BJ (cell line): ENCODE measurements around the gene SLC8A1. TPM values are rescaled to one million over a fixed set of nuclear protein-coding genes. Genes with fewer than 3 reads are reported as not detected.

ENCODE experiments used
- CTCF ChIA-PET: fragments of 350-600 bp; formaldehyde crosslinking; extraction: SDS; loops from one replicate; lab custom pipeline; 2021; ENCODE audit warnings: antibody characterized with exemption, inconsistent platforms; lab: Yijun Ruan, JAX
- POLR2A ChIA-PET: fragments of 300-600 bp; sonication (Branson Sonifier 250); formaldehyde crosslinking; extraction: SDS; loops from one replicate; lab custom pipeline; 2021; ENCODE audit warnings: antibody characterized with exemption; lab: Charles Lee
- DNase-seq: peaks from one replicate; pipeline ENCODE4 v3.0.0-alpha.2; 2011; ENCODE audit warnings: low read depth
- H3K27me3 ChIP-seq: 2 replicates; pipeline ENCODE4 v1.6.0; 2011; ENCODE audit warnings: low read length; ENCODE audit not compliant: control insufficient read depth, insufficient read depth
- H3K36me3 ChIP-seq: 2 replicates; pipeline ENCODE4 v1.5.1; 2011; ENCODE audit warnings: low read length; ENCODE audit not compliant: control insufficient read depth, insufficient read depth
- H3K4me3 ChIP-seq: 2 replicates; pipeline ENCODE4 v1.5.1; 2011; ENCODE audit warnings: low read depth, mild to moderate bottlenecking, control low read depth, low read length
- polyA plus RNA-seq: library from polyadenylated mRNA; depleted of rRNA; stranded (reverse); fragments of >200 nt; gene quantifications from 2 replicates; pipeline ENCODE4 v1.2.3, GENCODE V29; 2011
- TF ChIP-seq, protein P1 (sequence below): IDR thresholded peaks from 2 replicates; pipeline ENCODE4 v1.5.1; 2011; ENCODE audit warnings: low read depth, mild to moderate bottlenecking, control low read depth, inconsistent platforms, low read length, moderate library complexity; ENCODE audit not compliant: insufficient read depth

SLC8A1 gene
- polyA plus RNA-seq, 1 experiment, result 18.5 TPM

DNA sequence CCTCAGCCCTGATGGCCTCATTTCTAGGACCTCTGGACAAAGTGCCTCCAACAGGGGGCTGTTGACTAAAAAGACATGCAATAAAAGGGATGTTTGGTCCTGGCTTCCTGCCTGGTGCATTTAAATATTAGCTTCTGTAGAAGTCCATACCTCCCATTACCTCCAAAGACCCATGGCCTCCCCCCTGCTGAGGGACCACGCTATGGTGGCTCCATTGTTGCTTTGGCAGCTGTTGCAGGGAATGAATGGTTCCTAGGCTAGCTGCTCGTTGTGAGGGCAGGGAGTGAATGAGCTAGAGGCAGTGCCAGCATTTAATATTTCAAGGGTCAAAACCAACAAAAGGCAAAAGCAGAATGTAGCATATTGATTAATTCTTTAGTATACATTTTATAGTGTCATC, 285.9 kb downstream of the SLC8A1 start:
- DNase-seq, result no peak
- no peak overlapping the region for H3K4me3 ChIP-seq
- TF ChIP-seq, protein P1, sequence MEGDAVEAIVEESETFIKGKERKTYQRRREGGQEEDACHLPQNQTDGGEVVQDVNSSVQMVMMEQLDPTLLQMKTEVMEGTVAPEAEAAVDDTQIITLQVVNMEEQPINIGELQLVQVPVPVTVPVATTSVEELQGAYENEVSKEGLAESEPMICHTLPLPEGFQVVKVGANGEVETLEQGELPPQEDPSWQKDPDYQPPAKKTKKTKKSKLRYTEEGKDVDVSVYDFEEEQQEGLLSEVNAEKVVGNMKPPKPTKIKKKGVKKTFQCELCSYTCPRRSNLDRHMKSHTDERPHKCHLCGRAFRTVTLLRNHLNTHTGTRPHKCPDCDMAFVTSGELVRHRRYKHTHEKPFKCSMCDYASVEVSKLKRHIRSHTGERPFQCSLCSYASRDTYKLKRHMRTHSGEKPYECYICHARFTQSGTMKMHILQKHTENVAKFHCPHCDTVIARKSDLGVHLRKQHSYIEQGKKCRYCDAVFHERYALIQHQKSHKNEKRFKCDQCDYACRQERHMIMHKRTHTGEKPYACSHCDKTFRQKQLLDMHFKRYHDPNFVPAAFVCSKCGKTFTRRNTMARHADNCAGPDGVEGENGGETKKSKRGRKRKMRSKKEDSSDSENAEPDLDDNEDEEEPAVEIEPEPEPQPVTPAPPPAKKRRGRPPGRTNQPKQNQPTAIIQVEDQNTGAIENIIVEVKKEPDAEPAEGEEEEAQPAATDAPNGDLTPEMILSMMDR, result no peak
- H3K36me3 ChIP-seq, result peaks cover 3% of the 10 kb centered on the region
- no peaks in the 10 kb centered on the region for H3K27me3 ChIP-seq
- POLR2A ChIA-PET, result no interaction called here
- CTCF ChIA-PET, result no interaction called here

DNA sequence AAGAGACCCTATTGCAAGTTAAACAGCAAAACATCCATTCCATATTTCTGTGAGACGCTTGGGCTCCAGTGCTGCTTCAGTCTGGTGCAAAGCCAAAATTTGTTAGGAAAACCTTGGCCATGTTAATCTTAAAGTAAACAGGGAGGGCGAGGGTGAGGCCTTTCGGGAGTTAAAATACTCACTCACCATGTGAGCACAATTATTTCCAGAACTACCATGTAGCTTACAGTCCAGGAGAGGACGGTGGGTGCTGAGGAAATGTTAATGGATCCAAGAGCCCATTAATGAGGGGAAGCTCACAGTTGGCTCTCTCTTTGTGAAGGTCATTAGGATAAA, 286.4 kb downstream of the SLC8A1 start:
- ChIA-PET CTCF (no interaction called here), POLR2A (no interaction called here)
- TF ChIP-seq, protein P1, result no peak
- no peak for DNase-seq
- no peak overlapping the region for H3K4me3 ChIP-seq
- H3K36me3 ChIP-seq, result peaks cover 3% of the 10 kb centered on the region
- no peaks in the 10 kb centered on the region for H3K27me3 ChIP-seq

DNA sequence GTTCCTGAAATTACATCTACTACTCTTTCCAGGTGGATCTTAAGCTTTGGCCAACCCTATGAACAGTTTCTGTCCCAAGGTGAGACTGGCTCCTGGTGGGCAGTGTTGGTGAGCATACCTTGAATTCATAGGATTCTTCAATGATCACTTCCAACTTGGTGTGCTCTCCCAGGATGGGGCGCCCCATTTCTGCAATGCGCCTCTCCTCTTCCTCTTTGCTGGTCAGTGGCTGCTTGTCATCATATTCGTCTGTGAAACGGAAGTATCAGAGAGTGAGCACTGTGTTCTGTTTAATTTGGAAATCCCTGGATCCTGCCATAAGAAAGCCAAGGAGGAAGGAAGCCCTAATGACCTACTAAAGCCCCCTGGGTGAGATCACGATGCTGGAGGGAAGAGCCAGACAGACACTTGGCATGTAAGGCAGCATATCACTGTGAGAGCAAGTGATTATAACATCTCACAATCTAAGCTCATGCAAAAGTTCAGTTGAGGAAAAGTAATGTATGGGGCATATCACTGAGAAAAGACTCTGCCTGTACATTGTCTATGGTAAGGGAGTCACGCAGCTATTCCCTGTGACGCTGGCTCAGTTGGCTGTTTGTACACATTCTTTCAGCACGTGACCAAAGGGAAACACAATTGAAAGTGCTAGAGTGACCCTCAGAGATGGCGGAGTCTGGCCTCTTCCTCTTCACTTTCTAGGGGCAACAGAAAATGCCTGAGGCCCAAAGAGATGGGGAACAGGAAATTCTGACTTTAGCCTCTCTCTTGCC, 287.0 kb downstream of the SLC8A1 start:
- POLR2A ChIA-PET, result no interaction called here
- Histone ChIP-seq H3K36me3 (peaks cover 3% of the 10 kb centered on the region), H3K27me3 (no peaks in the 10 kb centered on the region), H3K4me3 (no peak overlapping the region)
- TF ChIP-seq, protein P1, result no peak
- DNase-seq, result no peak
- CTCF ChIA-PET, result no interaction called here

DNA sequence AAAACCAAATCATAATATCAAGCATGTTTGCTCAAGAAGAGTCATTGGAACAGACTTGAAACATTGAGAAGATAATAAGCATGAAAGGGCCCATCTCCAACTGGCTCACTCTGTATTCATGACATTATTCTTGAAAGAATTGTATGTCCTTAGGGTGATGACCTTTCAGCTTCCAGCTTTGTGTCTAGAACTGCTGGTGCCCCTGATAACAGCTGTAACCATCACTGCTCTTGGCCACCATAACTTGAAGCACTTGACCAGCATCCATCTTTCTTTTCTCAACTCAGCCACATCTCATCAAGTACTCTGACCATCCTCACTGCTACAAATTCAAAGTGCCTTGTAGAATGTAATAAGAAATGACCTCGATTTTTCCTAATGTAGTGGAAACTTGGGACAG, 289.9 kb downstream of the SLC8A1 start:
- no peak for DNase-seq
- H3K36me3 ChIP-seq, result peaks cover 3% of the 10 kb centered on the region
- no peaks in the 10 kb centered on the region for H3K27me3 ChIP-seq
- ChIA-PET POLR2A (no interaction called here), CTCF (no interaction called here)
- TF ChIP-seq, protein P1, result no peak
- H3K4me3 ChIP-seq, result no peak overlapping the region

DNA sequence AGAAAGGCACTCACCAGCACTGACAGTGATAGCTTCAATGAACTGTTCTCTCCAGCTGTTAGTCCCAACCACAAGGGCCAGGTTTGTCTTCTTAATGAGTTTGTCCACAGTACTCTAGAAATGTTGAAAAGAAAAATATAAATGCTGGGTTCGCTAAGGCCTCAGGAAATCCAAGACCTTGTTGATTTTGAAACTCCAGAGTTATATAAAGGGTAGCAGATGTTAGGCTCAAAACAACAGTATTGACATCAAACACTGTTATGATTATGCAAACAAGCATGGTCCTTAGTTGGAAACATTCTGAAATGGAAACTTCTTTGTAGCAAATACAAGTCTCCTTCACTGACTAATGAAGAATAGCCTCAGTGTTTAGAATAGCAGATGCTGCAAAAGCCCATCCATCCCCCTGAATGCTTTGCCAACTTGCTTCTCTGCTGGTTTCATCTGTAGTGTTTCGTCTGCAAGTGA, 291.1 kb downstream of the SLC8A1 start:
- CTCF ChIA-PET, result no interaction called here
- no peak for DNase-seq
- TF ChIP-seq, protein P1, result no peak
- POLR2A ChIA-PET, result no interaction called here
- H3K36me3 ChIP-seq, result peaks cover 4% of the 10 kb centered on the region
- no peaks in the 10 kb centered on the region for H3K27me3 ChIP-seq
- no peak overlapping the region for H3K4me3 ChIP-seq
